ENCODE results near the gene PCDHGC5. TPM values are rescaled to one million over a fixed set of nuclear protein-coding genes. Genes with fewer than 3 reads are reported as not detected.

The PCDHGC5 gene
- total and polyA plus RNA-seq, 12 donors, result 0.38 to 10.2 (median 3.3) TPM

DNA sequence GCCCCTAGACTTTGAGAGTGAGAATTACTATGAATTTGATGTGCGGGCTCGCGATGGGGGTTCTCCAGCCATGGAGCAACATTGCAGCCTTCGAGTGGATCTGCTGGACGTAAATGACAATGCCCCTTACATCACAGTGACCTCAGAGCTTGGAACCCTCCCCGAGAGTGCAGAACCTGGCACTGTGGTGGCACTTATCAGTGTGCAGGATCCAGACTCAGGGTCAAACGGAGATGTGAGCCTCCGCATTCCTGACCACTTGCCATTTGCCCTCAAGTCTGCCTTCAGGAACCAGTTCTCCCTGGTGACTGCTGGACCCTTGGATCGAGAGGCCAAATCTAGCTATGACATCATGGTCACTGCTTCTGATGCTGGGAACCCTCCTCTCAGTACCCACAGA is 2.8 kb upstream of the PCDHGC5 start:
- no peaks in the 10 kb centered on the region for H3K9me3 ChIP-seq
- peaks cover 0 to 46% (median 11%) of the 10 kb centered on the region in 9 donors for H3K36me3 ChIP-seq
- H3K27me3 ChIP-seq, result peaks cover 0 to 51% (median 0%) of the 10 kb centered on the region in 7 donors
- no peak for DNase-seq
- TF ChIP-seq, protein P1, sequence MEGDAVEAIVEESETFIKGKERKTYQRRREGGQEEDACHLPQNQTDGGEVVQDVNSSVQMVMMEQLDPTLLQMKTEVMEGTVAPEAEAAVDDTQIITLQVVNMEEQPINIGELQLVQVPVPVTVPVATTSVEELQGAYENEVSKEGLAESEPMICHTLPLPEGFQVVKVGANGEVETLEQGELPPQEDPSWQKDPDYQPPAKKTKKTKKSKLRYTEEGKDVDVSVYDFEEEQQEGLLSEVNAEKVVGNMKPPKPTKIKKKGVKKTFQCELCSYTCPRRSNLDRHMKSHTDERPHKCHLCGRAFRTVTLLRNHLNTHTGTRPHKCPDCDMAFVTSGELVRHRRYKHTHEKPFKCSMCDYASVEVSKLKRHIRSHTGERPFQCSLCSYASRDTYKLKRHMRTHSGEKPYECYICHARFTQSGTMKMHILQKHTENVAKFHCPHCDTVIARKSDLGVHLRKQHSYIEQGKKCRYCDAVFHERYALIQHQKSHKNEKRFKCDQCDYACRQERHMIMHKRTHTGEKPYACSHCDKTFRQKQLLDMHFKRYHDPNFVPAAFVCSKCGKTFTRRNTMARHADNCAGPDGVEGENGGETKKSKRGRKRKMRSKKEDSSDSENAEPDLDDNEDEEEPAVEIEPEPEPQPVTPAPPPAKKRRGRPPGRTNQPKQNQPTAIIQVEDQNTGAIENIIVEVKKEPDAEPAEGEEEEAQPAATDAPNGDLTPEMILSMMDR (IDR thresholded peaks at IDR 0.05), result no peak
- ATAC-seq, result no peak
- intact Hi-C loops (cut with DNase I), result no loop called here
- WGBS, 2 donors, result 85% methylated on average over 9 of the region's 9 CpGs
- H3K27ac ChIP-seq, result no peak overlapping the region
- no peak overlapping the region for H3K4me3 ChIP-seq
- peaks cover 0 to 84% (median 40%) of the 10 kb centered on the region in 9 donors for H3K4me1 ChIP-seq

DNA sequence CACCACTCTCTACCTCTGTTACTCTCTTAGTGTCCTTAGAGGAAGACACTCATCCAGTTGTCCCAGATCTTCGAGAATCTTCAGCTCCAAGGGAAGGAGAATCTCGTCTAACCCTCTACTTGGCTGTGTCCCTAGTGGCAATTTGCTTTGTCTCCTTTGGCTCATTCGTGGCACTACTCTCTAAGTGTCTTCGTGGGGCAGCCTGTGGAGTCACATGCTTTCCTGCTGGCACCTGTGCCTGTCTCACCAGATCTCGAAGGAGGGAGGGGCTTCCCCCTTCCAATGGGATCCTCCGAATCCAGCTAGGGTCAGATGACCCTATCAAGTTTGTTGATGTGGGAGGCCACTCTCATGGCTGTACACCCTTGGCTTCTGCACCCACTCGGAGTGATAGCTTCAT is 1.8 kb upstream of the PCDHGC5 start:
- H3K9me3 ChIP-seq, result no peaks in the 10 kb centered on the region
- no peak overlapping the region for H3K27ac ChIP-seq
- peaks cover 0 to 62% (median 0%) of the 10 kb centered on the region in 7 donors for H3K27me3 ChIP-seq
- intact Hi-C loops (cut with DNase I), result no loop called here
- ATAC-seq, result no peak
- no peak overlapping the region for H3K4me3 ChIP-seq
- WGBS, 2 donors, result 71 to 77% methylated on average over 7 of the region's 7 CpGs
- TF ChIP-seq, protein P1 (IDR thresholded peaks at IDR 0.05), result no peak
- H3K4me1 ChIP-seq, result peaks cover under 1 to 76% (median 43%) of the 10 kb centered on the region in 9 donors
- no peak for DNase-seq
- peaks cover 0 to 57% (median 11%) of the 10 kb centered on the region in 9 donors for H3K36me3 ChIP-seq

DNA sequence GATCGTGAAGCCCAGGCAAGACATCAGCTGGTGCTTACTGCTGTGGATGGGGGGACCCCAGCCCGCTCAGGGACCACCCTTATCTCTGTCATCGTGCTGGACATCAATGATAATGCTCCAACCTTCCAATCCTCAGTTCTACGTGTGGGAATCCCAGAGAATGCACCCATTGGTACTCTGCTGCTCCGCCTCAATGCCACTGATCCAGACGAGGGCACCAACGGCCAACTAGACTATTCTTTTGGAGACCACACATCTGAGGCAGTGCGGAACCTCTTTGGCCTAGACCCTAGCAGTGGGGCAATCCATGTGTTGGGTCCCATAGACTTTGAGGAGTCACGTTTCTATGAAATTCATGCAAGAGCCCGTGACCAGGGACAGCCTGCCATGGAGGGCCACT is 960 bp downstream of the PCDHGC5 start:
- DNase-seq (no peak), ATAC-seq (no peak)
- intact Hi-C loops (cut with DNase I), result no loop called here
- Histone ChIP-seq H3K4me3 (no peak overlapping the region), H3K36me3 (peaks cover 0 to 63% (median 11%) of the 10 kb centered on the region in 9 donors), H3K9me3 (no peaks in the 10 kb centered on the region), H3K27ac (peak overlapping the region in 1 of 10 donors; percentile 15), H3K27me3 (peaks cover 0 to 69% (median 0%) of the 10 kb centered on the region in 7 donors), H3K4me1 (peaks cover 10 to 76% (median 37%) of the 10 kb centered on the region in 9 donors)
- 90 to 94% methylated on average over 10 of the region's 10 CpGs for WGBS, 2 donors
- TF ChIP-seq, protein P1 (IDR thresholded peaks at IDR 0.05), result no peak

DNA sequence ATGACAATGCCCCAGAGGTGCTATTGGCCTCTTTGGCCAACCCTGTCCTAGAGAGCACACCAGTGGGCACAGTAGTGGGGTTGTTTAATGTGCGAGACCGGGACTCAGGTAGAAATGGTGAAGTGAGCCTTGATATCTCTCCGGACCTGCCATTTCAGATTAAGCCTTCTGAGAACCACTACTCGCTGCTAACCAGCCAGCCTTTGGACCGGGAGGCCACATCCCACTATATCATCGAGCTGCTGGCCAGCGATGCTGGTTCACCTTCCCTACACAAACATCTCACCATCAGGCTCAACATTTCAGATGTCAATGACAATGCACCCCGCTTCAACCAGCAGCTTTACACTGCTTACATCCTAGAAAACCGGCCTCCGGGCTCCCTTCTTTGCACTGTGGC is 1.4 kb downstream of the PCDHGC5 start:
- 95 to 97% methylated on average over 10 of the region's 10 CpGs for WGBS, 2 donors
- Histone ChIP-seq H3K4me1 (peaks cover 10 to 76% (median 32%) of the 10 kb centered on the region in 9 donors), H3K36me3 (peaks cover 0 to 68% (median 11%) of the 10 kb centered on the region in 9 donors), H3K27me3 (peaks cover 0 to 69% (median 0%) of the 10 kb centered on the region in 7 donors), H3K9me3 (no peaks in the 10 kb centered on the region), H3K4me3 (no peak overlapping the region), H3K27ac (no peak overlapping the region)
- DNase-seq (no peak), ATAC-seq (no peak)
- TF ChIP-seq, protein P1 (IDR thresholded peaks at IDR 0.05), result no peak
- intact Hi-C loops (cut with DNase I), result no loop called here

All from heart right ventricle (tissue), 16 donors.